ENCODE data around the gene ADISSP.
A peak's percentile ranks its signal among the peaks of the same experiment; 100 is the strongest.

Gene ADISSP

DNA sequence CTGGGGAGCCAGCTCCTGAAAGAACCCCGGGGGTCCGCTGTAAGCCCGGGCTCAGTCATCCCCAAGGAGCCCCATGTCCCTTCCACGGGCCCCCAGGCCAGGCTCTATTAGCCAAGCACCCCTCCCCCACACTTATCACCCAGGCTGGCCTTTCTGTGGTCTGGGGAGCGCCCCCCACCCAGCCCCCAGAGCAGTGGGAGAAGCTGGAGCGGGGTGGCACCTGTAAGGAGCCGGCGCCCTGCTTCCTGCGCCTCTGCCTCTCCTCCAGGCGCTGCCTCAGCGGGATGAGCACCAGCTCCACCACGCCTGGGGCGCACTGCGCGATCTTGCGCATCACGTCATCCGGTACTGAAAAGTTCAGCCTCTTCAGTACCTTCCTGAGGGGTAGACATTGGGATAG lies 11.4 kb upstream of the ADISSP start:
- no peak for DNase-seq

DNA sequence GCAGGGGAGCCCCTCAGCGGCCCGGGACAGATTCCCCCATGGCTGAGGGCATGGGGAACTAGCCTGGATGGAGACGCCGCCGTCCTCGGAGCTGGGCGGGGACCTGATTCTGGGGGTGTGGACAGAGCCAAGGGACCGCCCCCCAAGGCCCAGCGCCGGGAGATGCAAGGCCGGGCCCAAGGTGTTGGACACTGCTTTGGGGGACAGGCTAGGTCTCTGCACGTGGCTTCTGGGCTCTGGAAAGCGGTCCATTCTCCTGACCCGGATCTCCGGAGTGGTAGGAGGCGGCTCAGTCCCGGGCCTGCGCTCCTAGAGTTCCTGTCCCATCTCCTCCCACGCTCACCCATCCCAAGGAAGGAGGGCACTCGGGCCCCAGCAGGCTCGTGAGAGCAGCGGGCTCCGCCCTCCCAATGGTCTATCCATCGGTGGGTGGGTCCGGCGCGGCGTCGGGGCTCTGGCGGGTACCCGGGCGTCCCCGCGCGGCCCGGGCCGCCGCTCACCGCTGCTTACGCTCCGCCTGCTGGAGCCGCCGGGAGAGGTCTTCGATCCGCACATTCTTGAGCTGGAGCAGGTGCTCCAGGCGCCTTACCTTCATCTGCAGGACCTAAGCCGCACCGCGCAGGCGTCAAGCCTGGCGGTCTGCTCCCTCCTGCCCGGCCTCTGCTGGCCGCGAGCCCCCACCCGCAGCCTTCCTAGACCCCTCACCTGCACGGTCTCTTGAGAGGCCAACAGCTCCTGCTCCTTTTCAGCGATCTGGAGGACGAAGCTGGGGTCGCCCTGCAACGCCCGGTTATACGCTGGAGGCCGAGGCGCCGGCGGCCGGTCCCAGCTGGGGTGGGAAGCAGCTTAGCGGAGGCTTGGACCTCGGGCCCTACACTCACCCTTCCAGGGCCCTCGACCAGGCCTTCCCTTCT lies 10.4 kb upstream of the ADISSP start:
- DNase-seq = peak in 3 of 5 experiments; percentile 37 to 70 (median 45)

DNA sequence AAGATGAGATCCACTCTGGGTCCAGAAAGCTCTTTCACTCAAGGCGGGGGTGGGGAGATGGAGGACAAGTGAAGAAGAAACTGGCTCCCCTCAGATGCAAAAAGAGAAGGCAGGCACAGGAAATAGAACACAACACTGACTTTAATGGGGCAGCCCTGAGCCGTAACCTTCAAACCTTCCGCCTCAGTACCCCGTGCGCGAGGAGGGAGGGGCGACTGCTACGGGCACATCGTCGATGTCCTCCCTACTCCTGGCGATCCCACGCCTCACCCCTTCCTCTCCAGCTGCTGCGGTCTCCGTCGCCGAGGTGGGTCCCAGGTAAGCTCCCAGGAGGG lies 9.8 kb upstream of the ADISSP start:
- peak in 1 of 5 experiments; percentile 47 for DNase-seq

DNA sequence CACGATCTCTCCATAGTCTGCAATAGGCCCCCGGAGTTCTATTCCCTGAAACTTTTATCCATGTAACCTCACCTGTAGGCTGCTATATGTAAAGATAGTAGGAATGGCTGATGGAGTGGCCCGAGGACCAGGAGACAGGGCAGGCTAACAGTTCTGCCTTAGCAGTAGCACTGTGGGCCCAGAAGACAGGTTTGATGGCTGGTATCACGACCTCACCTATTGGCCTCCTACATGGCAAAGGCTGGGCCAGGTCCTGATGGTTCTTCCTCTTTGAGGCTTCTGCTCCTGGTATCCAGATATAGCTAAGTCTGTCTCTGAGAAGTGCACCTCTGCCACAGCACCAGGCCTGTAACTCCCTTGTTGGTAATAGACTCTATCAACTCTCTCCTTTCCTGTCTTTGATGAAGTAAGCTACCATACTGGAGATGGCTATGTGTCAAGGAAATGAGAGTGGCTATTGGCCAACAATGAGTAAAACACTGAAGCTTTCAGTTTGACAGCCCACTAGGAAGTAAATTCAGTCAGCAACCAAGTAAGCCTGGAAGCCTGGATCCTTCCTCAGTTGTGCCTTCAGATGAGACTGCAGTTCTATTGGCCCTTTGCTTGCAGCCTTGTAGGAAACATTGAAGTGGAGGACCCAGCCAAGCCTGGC lies 8.0 kb upstream of the ADISSP start:
- no peak for DNase-seq

DNA sequence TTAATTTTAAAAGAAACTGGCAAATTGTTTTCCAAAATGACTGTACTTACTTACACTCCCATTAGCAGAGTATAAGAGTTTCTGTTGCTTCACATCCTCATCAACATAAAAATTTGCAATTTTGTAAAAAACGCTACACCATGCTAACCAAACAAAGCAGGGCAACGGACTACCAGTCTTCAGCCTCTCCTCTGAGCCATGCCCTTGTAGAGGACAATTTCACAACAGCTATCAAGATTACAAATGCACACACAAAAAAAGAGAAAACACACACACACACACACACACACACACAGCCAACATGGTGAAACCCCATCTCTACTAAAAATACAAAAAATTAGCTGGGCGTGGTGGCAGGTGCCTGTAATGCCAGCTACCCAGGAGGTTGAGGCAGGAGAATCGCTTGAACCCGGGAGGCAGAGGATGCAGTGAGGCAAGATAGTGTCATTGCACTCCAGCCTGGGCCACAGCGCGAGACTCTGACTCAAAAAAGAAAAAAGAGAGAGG lies 4.1 kb upstream of the ADISSP start:
- no peak for DNase-seq

GRCh38 chr20:3768342-3769130 lies 983 bp upstream of the ADISSP start:
- peak; percentile 70 to 89 (median 88) for DNase-seq

GRCh38 chr20:3767110-3767426 lies 485 bp downstream of the ADISSP start:
- no peak for DNase-seq

- no peak for DNase-seq
These were observed 987 bp downstream of the ADISSP start for GRCh38 chr20:3766422-3767109.

DNA sequence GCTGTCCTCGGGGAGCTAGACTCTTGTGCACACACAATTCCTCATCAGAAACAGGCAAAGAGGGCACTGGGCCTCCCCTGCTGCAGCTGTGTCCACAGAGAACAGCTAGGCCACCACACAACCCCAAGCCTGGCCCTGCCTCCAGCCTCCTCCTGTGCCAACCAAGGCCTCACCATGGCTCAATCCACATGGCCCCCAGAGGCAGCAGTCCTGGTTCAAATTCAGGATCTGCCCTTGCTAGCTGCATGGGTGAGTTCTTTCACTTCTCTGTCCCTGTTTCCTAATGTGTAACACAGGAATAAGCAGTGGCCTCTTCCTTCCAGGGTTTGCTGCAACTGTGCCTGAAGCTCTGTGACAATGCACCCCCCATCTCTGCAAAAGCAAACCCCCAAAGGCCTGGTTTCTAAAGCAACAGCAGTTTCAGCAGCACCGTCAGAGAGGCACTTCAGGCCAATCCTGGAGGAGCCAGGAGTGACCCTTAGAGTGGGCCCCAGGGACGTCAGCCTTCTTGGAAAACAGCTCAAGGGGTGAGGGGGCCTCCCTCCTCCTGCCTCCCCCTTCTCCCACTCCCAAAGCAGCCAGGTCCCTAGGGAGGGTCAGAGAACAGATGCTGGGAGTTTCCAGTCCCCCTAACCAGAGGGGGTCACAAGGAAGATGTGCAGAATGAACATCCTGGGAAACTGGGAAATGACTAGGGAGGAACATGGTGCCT lies 2.2 kb downstream of the ADISSP start:
- DNase-seq = no peak

DNA sequence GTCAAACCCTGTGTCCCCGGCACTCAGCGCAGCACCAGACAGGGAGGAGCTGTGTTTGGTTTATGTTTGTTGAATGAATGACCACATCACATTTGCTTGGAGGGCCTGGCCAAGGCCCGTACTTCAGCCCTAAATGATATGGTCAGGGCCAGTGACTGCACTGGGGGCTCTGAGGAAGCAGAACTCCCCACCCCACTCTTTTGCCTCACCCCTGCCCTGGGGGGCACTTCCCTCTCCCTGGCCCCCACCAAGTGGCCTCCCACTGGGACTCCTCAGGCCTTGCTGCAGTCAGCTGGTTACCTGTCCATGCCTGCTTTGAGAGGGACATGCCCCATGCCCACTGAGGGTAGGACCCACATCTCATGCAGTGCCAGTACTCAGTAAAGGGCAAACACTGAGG lies 2.9 kb downstream of the ADISSP start:
- no peak for DNase-seq

- DNase-seq = no peak
These were observed 3.6 kb downstream of the ADISSP start for GRCh38 chr20:3763671-3764601.

- no peak for DNase-seq
These were observed 6.8 kb downstream of the ADISSP start for GRCh38 chr20:3760655-3761348.

DNA sequence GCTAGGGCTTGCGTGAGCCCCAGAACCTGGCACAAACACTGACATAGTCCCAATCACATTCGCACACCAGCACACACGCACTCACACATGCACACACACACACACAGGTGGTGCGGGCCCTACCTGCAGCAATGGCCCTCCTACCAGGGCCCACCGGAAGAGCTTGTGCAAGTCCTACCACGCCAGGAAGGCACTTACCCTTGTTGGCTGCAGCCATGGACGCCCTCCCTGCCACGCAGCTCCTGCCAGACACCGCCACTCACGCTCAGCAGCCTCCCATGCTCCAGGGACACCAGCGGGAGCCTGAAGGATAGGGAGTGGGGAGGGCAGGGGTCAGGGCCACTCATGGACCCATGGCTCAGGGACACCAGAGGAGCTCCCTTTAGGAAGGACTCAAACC lies 7.7 kb downstream of the ADISSP start:
- no peak for DNase-seq

DNA sequence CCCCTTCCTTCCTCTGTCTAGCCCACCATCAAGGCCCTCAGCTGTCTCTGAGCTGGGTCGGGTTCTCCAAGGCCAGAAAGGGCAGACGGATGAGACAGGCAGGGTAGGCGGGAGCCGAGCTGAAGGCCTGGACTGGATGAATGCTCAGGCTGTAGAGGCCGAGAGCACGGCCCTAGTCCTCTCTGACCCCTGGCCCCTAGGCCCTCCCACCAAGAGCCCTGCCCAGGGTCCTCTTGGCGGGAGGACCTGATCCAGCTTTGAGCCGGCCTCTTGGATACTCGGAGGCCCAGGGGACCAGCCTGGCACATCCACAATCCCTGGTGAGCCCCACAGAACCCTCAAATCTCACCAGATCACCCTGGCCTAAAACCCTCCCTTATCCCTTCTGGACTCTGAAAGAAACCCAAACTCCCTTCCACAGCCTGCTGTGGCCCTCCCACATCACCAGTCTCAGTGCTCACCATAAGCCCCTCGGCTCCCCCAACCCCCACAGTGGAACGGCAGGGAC lies 8.2 kb downstream of the ADISSP start:
- DNase-seq = no peak

DNA sequence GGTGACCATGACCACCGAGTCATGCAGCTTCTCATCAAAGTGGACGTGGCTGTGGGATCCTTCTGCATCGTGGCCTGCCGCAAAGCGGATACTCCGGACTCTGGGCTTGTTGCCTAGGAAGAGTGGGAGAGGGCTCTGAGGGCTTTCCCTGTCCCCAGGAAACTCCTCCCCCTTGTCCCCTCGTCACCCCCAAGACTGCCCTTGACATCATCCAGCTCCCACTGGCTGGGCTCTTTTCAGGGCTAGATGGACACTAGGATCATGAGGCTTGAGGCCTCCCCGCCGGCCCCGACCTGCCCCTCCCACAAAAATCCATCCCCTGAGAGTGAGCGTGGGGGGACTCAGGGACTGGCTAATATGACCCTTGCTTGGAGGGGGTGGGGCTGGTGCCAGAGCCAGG lies 9.0 kb downstream of the ADISSP start:
- DNase-seq = no peak

- DNase-seq = no peak
These were observed 10.3 kb downstream of the ADISSP start for GRCh38 chr20:3757268-3757667.

GRCh38 chr20:3755814-3756480 lies 11.6 kb downstream of the ADISSP start:
- no peak for DNase-seq

DNA sequence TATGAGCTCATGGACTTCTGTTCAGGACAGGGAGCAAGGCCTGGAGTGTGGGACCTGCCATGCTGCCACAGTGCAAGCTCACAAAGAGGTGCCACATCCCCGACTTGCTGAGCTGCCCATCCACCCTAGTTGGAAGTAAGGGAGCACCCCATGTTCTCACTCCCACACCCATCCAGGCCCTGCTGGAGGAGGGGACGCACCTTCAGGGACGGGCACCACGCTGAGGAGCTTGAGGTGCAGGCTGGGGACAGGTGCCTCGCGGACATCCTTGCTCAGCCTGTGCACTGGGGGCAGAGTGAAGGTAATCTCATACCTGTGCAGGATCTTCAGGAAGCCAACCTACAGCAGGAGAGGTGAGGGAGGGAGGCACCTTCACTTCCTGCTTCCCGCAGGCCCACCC lies 12.3 kb downstream of the ADISSP start:
- no peak for DNase-seq

- DNase-seq = no peak
These were observed 13.3 kb downstream of the ADISSP start for GRCh38 chr20:3754276-3754630.
